ENCODE measurements around the gene ITSN2. TPM values are rescaled to one million over a fixed set of nuclear protein-coding genes. Genes with fewer than 3 reads are reported as not detected.
"Not testable (repeated sequence)": the region's sequence is repeated elsewhere in the genome, so short reads cannot be mapped to it uniquely, and the experiment has no call there.

The ITSN2 gene
- polyA plus RNA-seq, 1 experiment, result 16.3 TPM

GRCh38 chr2:24363301-24363700 lies 3.0 kb upstream of the ITSN2 start:
- CTCF ChIA-PET, result interaction anchor here (1.2 to 1.3 kb wide), 2 partner anchors 16 to 19 kb away, joined by 3 read pairs; no protein-coding TSS in a partner anchor
- TF ChIP-seq, protein P1, sequence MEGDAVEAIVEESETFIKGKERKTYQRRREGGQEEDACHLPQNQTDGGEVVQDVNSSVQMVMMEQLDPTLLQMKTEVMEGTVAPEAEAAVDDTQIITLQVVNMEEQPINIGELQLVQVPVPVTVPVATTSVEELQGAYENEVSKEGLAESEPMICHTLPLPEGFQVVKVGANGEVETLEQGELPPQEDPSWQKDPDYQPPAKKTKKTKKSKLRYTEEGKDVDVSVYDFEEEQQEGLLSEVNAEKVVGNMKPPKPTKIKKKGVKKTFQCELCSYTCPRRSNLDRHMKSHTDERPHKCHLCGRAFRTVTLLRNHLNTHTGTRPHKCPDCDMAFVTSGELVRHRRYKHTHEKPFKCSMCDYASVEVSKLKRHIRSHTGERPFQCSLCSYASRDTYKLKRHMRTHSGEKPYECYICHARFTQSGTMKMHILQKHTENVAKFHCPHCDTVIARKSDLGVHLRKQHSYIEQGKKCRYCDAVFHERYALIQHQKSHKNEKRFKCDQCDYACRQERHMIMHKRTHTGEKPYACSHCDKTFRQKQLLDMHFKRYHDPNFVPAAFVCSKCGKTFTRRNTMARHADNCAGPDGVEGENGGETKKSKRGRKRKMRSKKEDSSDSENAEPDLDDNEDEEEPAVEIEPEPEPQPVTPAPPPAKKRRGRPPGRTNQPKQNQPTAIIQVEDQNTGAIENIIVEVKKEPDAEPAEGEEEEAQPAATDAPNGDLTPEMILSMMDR (IDR thresholded peaks at IDR 0.05; ENCODE audit: insufficient read depth, low read depth, low read length), result no peak
- POLR2A ChIA-PET, result no interaction called here
- Histone ChIP-seq H3K36me3 (ENCODE audit: control insufficient read depth, insufficient read depth, low read length) (no peaks in the 10 kb centered on the region), H3K4me3 (ENCODE audit: low read depth, low read length) (no peak overlapping the region), H3K27me3 (ENCODE audit: control insufficient read depth, insufficient read depth, low read length) (no peaks in the 10 kb centered on the region)
- no peak for DNase-seq (ENCODE audit: low read depth)

- CTCF ChIA-PET, result interaction anchor here (1.2 kb wide), 1 partner anchor 17 kb away, joined by 3 read pairs; no protein-coding TSS in a partner anchor
- POLR2A ChIA-PET, result no interaction called here
- H3K27me3 ChIP-seq (ENCODE audit: control insufficient read depth, insufficient read depth, low read length), result no peaks in the 10 kb centered on the region
These were observed 1.9 kb upstream of the ITSN2 start for GRCh38 chr2:24362253-24362652.

GRCh38 chr2:24360963-24361330 lies 611 bp upstream of the ITSN2 start:
- CTCF ChIA-PET, result interaction anchor here (1.2 kb wide), 1 partner anchor 17 kb away, joined by 3 read pairs; no protein-coding TSS in a partner anchor
- Histone ChIP-seq H3K27me3 (ENCODE audit: control insufficient read depth, insufficient read depth, low read length) (no peaks in the 10 kb centered on the region), H3K4me3 (ENCODE audit: low read depth, low read length) (peak overlapping the region; percentile 88), H3K36me3 (ENCODE audit: control insufficient read depth, insufficient read depth, low read length) (no peaks in the 10 kb centered on the region)
- POLR2A ChIA-PET, result no interaction called here
- DNase-seq (ENCODE audit: low read depth), result no peak
- TF ChIP-seq, protein P1 (IDR thresholded peaks at IDR 0.05; ENCODE audit: insufficient read depth, low read depth, low read length), result no peak

More at GRCh38 chr2:24362253-24362652, 1.9 kb upstream of the ITSN2 start:
- H3K4me3 ChIP-seq (ENCODE audit: low read depth, low read length), result no peak overlapping the region
- DNase-seq (ENCODE audit: low read depth), result no peak
- TF ChIP-seq, protein P1 (IDR thresholded peaks at IDR 0.05; ENCODE audit: insufficient read depth, low read depth, low read length), result no peak
- H3K36me3 ChIP-seq (ENCODE audit: control insufficient read depth, insufficient read depth, low read length), result no peaks in the 10 kb centered on the region

GRCh38 chr2:24359129-24360049 lies 947 bp downstream of the ITSN2 start:
- TF ChIP-seq, protein P1 (IDR thresholded peaks at IDR 0.05; ENCODE audit: insufficient read depth, low read depth, low read length), result no peak
- POLR2A ChIA-PET, result no interaction called here
- Histone ChIP-seq H3K36me3 (ENCODE audit: control insufficient read depth, insufficient read depth, low read length) (no peaks in the 10 kb centered on the region), H3K4me3 (ENCODE audit: low read depth, low read length) (peak overlapping the region; percentile 88), H3K27me3 (ENCODE audit: control insufficient read depth, insufficient read depth, low read length) (no peaks in the 10 kb centered on the region)
- CTCF ChIA-PET, result interaction anchor here (1.2 kb wide), 1 partner anchor 469 kb away, joined by 3 read pairs; no protein-coding TSS in a partner anchor
- no peak for DNase-seq (ENCODE audit: low read depth)

- H3K4me3 ChIP-seq (ENCODE audit: low read depth, low read length); H3K27me3 ChIP-seq (ENCODE audit: control insufficient read depth, insufficient read depth, low read length); DNase-seq (ENCODE audit: low read depth); H3K36me3 ChIP-seq (ENCODE audit: control insufficient read depth, insufficient read depth, low read length); CTCF ChIA-PET; POLR2A ChIA-PET: not testable (repeated sequence)
These were observed 2.6 kb downstream of the ITSN2 start for GRCh38 chr2:24357767-24358166.

GRCh38 chr2:24357115-24357514 lies 3.2 kb downstream of the ITSN2 start:
- H3K36me3 ChIP-seq (ENCODE audit: control insufficient read depth, insufficient read depth, low read length); H3K27me3 ChIP-seq (ENCODE audit: control insufficient read depth, insufficient read depth, low read length); CTCF ChIA-PET; DNase-seq (ENCODE audit: low read depth); POLR2A ChIA-PET; H3K4me3 ChIP-seq (ENCODE audit: low read depth, low read length): not testable (repeated sequence)

Measured in BJ (cell line).